ENCODE results near the gene MYG1.

Gene MYG1

GRCh38 chr12:53299101-53299453, 418 bp upstream of the MYG1 start:
- DNase-seq = no peak
- Mint-ChIP-seq H3K4me1 (peaks cover 69% of the 10 kb centered on the region), H3K27ac (peak overlapping the region; percentile 97), H3K27me3 (ENCODE audit: low read depth, poor library complexity) (peaks cover 3% of the 10 kb centered on the region), H3K4me3 (peak overlapping the region; percentile 90), H3K9me3 (no peaks in the 10 kb centered on the region), H3K36me3 (ENCODE audit: low read depth) (peaks cover 23% of the 10 kb centered on the region)
- no peak for TF ChIP-seq CTCF (IDR thresholded peaks at IDR 0.05)

- peaks cover 23% of the 10 kb centered on the region for H3K36me3 Mint-ChIP-seq (ENCODE audit: low read depth)
- peaks cover 3% of the 10 kb centered on the region for H3K27me3 Mint-ChIP-seq (ENCODE audit: low read depth, poor library complexity)
- H3K27ac Mint-ChIP-seq = no peak overlapping the region
- H3K4me3 Mint-ChIP-seq = peak overlapping the region; percentile 90
- no peak for TF ChIP-seq CTCF (IDR thresholded peaks at IDR 0.05)
- DNase-seq = no peak
- H3K9me3 Mint-ChIP-seq = no peaks in the 10 kb centered on the region
- peaks cover 64% of the 10 kb centered on the region for H3K4me1 Mint-ChIP-seq
These were observed 692 bp downstream of the MYG1 start for GRCh38 chr12:53300187-53300586.

- Mint-ChIP-seq H3K9me3 (no peaks in the 10 kb centered on the region), H3K4me3 (peak overlapping the region; percentile 3), H3K27ac (no peak overlapping the region), H3K36me3 (ENCODE audit: low read depth) (peaks cover 34% of the 10 kb centered on the region), H3K27me3 (ENCODE audit: low read depth, poor library complexity) (peaks cover 3% of the 10 kb centered on the region), H3K4me1 (peaks cover 37% of the 10 kb centered on the region)
- no peak for DNase-seq
- TF ChIP-seq CTCF (IDR thresholded peaks at IDR 0.05) = no peak
These were observed 3.4 kb downstream of the MYG1 start for GRCh38 chr12:53302903-53303302.

- Mint-ChIP-seq H3K9me3 (no peaks in the 10 kb centered on the region), H3K27ac (no peak overlapping the region), H3K27me3 (ENCODE audit: low read depth, poor library complexity) (no peaks in the 10 kb centered on the region), H3K36me3 (ENCODE audit: low read depth) (peaks cover 34% of the 10 kb centered on the region), H3K4me1 (peaks cover 7% of the 10 kb centered on the region), H3K4me3 (no peak overlapping the region)
- no peak for TF ChIP-seq CTCF (IDR thresholded peaks at IDR 0.05)
- DNase-seq = no peak
These were observed 7.3 kb downstream of the MYG1 start for GRCh38 chr12:53306826-53307225.

GRCh38 chr12:53308276-53308675, 8.8 kb downstream of the MYG1 start:
- no peak overlapping the region for H3K4me3 Mint-ChIP-seq
- no peaks in the 10 kb centered on the region for H3K27me3 Mint-ChIP-seq (ENCODE audit: low read depth, poor library complexity)
- no peaks in the 10 kb centered on the region for H3K4me1 Mint-ChIP-seq
- H3K27ac Mint-ChIP-seq = peak overlapping the region; percentile 87
- H3K36me3 Mint-ChIP-seq (ENCODE audit: low read depth) = peaks cover 27% of the 10 kb centered on the region
- H3K9me3 Mint-ChIP-seq = no peaks in the 10 kb centered on the region
- no peak for TF ChIP-seq CTCF (IDR thresholded peaks at IDR 0.05)
- no peak for DNase-seq

GRCh38 chr12:53313996-53314395, 14.5 kb downstream of the MYG1 start:
- Mint-ChIP-seq H3K36me3 (ENCODE audit: low read depth) (peaks cover 54% of the 10 kb centered on the region), H3K4me1 (peaks cover 4% of the 10 kb centered on the region), H3K27me3 (ENCODE audit: low read depth, poor library complexity) (no peaks in the 10 kb centered on the region), H3K27ac (peak overlapping the region; percentile 47), H3K9me3 (no peaks in the 10 kb centered on the region), H3K4me3 (no peak overlapping the region)
- no peak for TF ChIP-seq CTCF (IDR thresholded peaks at IDR 0.05)
- no peak for DNase-seq

Data from nephron progenitor cell (in vitro differentiated cells).